Lower leg skin (tissue), 3 donors: ENCODE results near the gene AGPS.

Experiments
- CTCF ChIP-seq, 3 donors: fragments of 450-650 bp; IDR thresholded peaks; one replicate each; pipeline ENCODE4 v1.5.1; 2016; ENCODE audit warnings: antibody characterized with exemption in 3 of 3, mild to moderate bottlenecking in 3 of 3, moderate library complexity in 2 of 3
- POLR2A ChIP-seq, 2 donors: fragments of 450-650 bp; IDR thresholded peaks; one replicate each; pipeline ENCODE4 v1.6.1; 2016 to 2017; ENCODE audit warnings: antibody characterized with exemption in 2 of 2, mild to moderate bottlenecking in 1 of 2, moderate library complexity in 1 of 2

GRCh38 chr2:177362499-177362898, 30.1 kb upstream of the AGPS start:
- TF ChIP-seq CTCF (IDR thresholded peaks at IDR 0.05), result no peak
- no peak for TF ChIP-seq POLR2A (IDR thresholded peaks at IDR 0.05)
